Body of pancreas (tissue), 4 donors: ENCODE measurements around the gene ZKSCAN1.

Experiments
- CTCF ChIP-seq, 7 experiments: fragments of 450-650 bp in 4 of 7; fragments of 200-600 bp in 3 of 7; sonication (generic) in 3 of 7; IDR thresholded peaks; one replicate each; pipeline ENCODE4 v1.5.1; 2016 to 2019; ENCODE audit warnings: antibody characterized with exemption in 7 of 7
- POLR2A ChIP-seq, 3 donors: fragments of 450-650 bp; IDR thresholded peaks; one replicate each; pipeline ENCODE4 v1.6.1; 2016; ENCODE audit warnings: antibody characterized with exemption in 3 of 3, mild to moderate bottlenecking in 2 of 3

GRCh38 chr7:100008525-100008924, 6.9 kb upstream of the ZKSCAN1 start:
- TF ChIP-seq CTCF (IDR thresholded peaks at IDR 0.05) (no peak), POLR2A (IDR thresholded peaks at IDR 0.05) (no peak)
